Measurements from ENCODE around the gene SNAPC1.

Gene SNAPC1

GRCh38 chr14:61759878-61760277, 2.3 kb upstream of the SNAPC1 start:
- no peak for DNase-seq (ENCODE audit: low read depth)
- no peak overlapping the region for H3K4me3 ChIP-seq (ENCODE audit: low read length)
- TF ChIP-seq, protein P1, sequence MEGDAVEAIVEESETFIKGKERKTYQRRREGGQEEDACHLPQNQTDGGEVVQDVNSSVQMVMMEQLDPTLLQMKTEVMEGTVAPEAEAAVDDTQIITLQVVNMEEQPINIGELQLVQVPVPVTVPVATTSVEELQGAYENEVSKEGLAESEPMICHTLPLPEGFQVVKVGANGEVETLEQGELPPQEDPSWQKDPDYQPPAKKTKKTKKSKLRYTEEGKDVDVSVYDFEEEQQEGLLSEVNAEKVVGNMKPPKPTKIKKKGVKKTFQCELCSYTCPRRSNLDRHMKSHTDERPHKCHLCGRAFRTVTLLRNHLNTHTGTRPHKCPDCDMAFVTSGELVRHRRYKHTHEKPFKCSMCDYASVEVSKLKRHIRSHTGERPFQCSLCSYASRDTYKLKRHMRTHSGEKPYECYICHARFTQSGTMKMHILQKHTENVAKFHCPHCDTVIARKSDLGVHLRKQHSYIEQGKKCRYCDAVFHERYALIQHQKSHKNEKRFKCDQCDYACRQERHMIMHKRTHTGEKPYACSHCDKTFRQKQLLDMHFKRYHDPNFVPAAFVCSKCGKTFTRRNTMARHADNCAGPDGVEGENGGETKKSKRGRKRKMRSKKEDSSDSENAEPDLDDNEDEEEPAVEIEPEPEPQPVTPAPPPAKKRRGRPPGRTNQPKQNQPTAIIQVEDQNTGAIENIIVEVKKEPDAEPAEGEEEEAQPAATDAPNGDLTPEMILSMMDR (conservative IDR thresholded peaks at IDR 0.05; ENCODE audit: low read length) = no peak

GRCh38 chr14:61761557-61761956, 663 bp upstream of the SNAPC1 start:
- DNase-seq (ENCODE audit: low read depth) = no peak
- peak overlapping the region; percentile 100 for H3K4me3 ChIP-seq (ENCODE audit: low read length)
- TF ChIP-seq, protein P1 (conservative IDR thresholded peaks at IDR 0.05; ENCODE audit: low read length) = no peak

GRCh38 chr14:61764342-61765122, 2.3 kb downstream of the SNAPC1 start:
- TF ChIP-seq, protein P1 (conservative IDR thresholded peaks at IDR 0.05; ENCODE audit: low read length) = no peak
- DNase-seq (ENCODE audit: low read depth) = no peak
- H3K4me3 ChIP-seq (ENCODE audit: low read length) = peak overlapping the region; percentile 24

- TF ChIP-seq, protein P1 (conservative IDR thresholded peaks at IDR 0.05; ENCODE audit: low read length) = no peak
- no peak overlapping the region for H3K4me3 ChIP-seq (ENCODE audit: low read length)
These were observed 3.2 kb downstream of the SNAPC1 start for GRCh38 chr14:61765225-61765943.

GRCh38 chr14:61766151-61766550, 3.9 kb downstream of the SNAPC1 start:
- no peak overlapping the region for H3K4me3 ChIP-seq (ENCODE audit: low read length)
- TF ChIP-seq, protein P1 (conservative IDR thresholded peaks at IDR 0.05; ENCODE audit: low read length) = no peak
- no peak for DNase-seq (ENCODE audit: low read depth)

More at GRCh38 chr14:61765225-61765943, 3.2 kb downstream of the SNAPC1 start:
- DNase-seq (ENCODE audit: low read depth) = no peak

DNA sequence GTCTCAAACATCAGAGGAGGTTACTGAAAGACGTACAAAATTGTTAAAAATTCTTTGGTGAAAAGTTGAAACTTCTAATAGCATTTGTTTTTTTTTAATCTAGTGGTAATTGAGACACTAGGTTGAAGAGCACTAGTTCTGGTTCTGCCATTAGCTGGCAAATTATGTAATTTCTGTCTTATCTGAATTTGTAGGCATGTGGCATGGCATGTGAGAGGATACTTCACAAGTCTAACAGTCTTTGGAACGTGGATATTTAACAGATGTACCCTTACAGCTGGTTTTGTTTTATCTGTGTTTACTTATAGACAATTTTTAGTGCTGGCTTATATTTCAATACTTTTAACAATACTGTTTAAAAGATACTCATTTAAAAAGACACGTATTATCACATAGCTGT, 6.0 kb downstream of the SNAPC1 start:
- H3K4me3 ChIP-seq (ENCODE audit: low read length) = no peak overlapping the region
- DNase-seq (ENCODE audit: low read depth) = no peak
- TF ChIP-seq, protein P1 (conservative IDR thresholded peaks at IDR 0.05; ENCODE audit: low read length) = no peak

DNA sequence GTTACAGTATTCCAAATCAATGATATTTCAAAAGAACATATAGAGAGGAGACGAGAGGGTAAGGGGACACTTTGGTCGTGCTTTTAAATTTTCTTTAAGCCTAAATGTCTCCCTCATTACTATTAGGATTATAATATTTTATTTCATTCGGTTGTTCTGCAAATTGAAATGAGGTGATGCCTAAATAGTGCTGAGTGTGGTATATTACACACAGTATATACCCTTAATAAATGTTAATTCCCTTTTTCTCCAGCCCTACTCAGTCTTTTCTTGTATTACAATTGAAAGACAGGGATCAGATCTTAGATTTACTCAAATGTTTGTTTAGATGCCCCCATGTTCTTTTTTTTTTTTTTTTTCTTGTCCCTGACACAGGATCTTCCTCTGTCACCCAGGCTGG, 7.7 kb downstream of the SNAPC1 start:
- TF ChIP-seq, protein P1 (conservative IDR thresholded peaks at IDR 0.05; ENCODE audit: low read length) = no peak
- no peak for DNase-seq (ENCODE audit: low read depth)
- no peak overlapping the region for H3K4me3 ChIP-seq (ENCODE audit: low read length)

All from AG10803 (cell line).